Ishikawa (cell line): Measurements from ENCODE around the gene SPATC1L.

Experiments
- CEBPB ChIP-seq: IDR thresholded peaks from 2 replicates; pipeline ENCODE4 v1.6.1; 2012
- CREB1 ChIP-seq: IDR thresholded peaks from 2 replicates; pipeline ENCODE4 v1.6.1; 2012; ENCODE audit warnings: low read depth
- EGR1 ChIP-seq: IDR thresholded peaks from 2 replicates; pipeline ENCODE4 v1.6.1; 2012
- EP300 ChIP-seq: IDR thresholded peaks from 2 replicates; pipeline ENCODE4 v1.6.1; 2012; ENCODE audit warnings: borderline replicate concordance
- MAX ChIP-seq: IDR thresholded peaks from 2 replicates; pipeline ENCODE4 v1.6.1; 2012
- NFIC ChIP-seq: IDR thresholded peaks from 2 replicates; pipeline ENCODE4 v1.6.1; 2012
- RAD21 ChIP-seq: IDR thresholded peaks from 2 replicates; pipeline ENCODE4 v1.6.1; 2012; ENCODE audit warnings: low read depth
- REST ChIP-seq: IDR thresholded peaks from 2 replicates; pipeline ENCODE4 v1.6.1; 2012; ENCODE audit warnings: low read depth, mild to moderate bottlenecking
- TAF1 ChIP-seq: IDR thresholded peaks from 2 replicates; pipeline ENCODE4 v1.6.1; 2012; ENCODE audit warnings: low read depth, mild to moderate bottlenecking
- USF1 ChIP-seq: IDR thresholded peaks from 2 replicates; pipeline ENCODE4 v1.6.1; 2012
- YY1 ChIP-seq: IDR thresholded peaks from 2 replicates; pipeline ENCODE4 v1.6.1; 2012; ENCODE audit warnings: low read depth
- ZBTB7A ChIP-seq: IDR thresholded peaks from 2 replicates; pipeline ENCODE4 v1.6.1; 2012; ENCODE audit warnings: low read depth

GRCh38 chr21:46142582-46143473 is 41.4 kb downstream of the SPATC1L start:
- no peak for TF ChIP-seq ZBTB7A
- TF ChIP-seq EP300: no peak
- TF ChIP-seq REST: no peak
- TF ChIP-seq MAX: no peak
- TF ChIP-seq RAD21: no peak
- no peak for TF ChIP-seq EGR1
- TF ChIP-seq CEBPB: no peak
- TF ChIP-seq YY1: no peak
- TF ChIP-seq USF1: no peak
- TF ChIP-seq TAF1: no peak
- no peak for TF ChIP-seq NFIC
- TF ChIP-seq CREB1: no peak
